HAP-1 (cell line): ENCODE results near the gene MC4R.

Source experiments
- DNase-seq, 2 experiments: peaks; one replicate each; pipeline ENCODE4 v3.0.0-alpha.2; 2016 to 2020; ENCODE audit warnings: low spot score in 2 of 2
- H3K27me3 ChIP-seq: fragments of 250-450 bp; sonication (Bioruptor Pico); 2 replicates; pipeline ENCODE4 v1.5.1; 2020; ENCODE audit warnings: low read depth, mild to moderate bottlenecking, moderate library complexity
- H3K36me3 ChIP-seq: fragments of 250-450 bp; sonication (Bioruptor Pico); replicated peaks from 2 replicates; pipeline ENCODE4 v1.5.1; 2020; ENCODE audit warnings: mild to moderate bottlenecking
- H3K4me1 ChIP-seq: fragments of 250-450 bp; sonication (Bioruptor Pico); 2 replicates; pipeline ENCODE4 v1.5.1; 2020; ENCODE audit warnings: mild to moderate bottlenecking
- H3K4me3 ChIP-seq: fragments of 250-450 bp; sonication (Bioruptor Pico); 2 replicates; pipeline ENCODE4 v1.5.1; 2020; ENCODE audit warnings: mild to moderate bottlenecking, moderate library complexity
- H3K9me3 ChIP-seq: fragments of 250-450 bp; sonication (Bioruptor Pico); 2 replicates; pipeline ENCODE4 v1.5.1; 2020; ENCODE audit warnings: mild to moderate bottlenecking, moderate library complexity
- in situ Hi-C: fragments of 300-500 bp; cut with MboI; formaldehyde crosslinking; loops from 3 replicates; pipeline ENCODE4 v1.14.3; 2020; ENCODE audit warnings: low sequenced_read_pairs, inconsistent platforms, mixed read lengths

The MC4R gene

GRCh38 chr18:60377778-60378469 is 5.3 kb upstream of the MC4R start:
- H3K4me1 ChIP-seq = peaks cover 2% of the 10 kb centered on the region; the same call in 1 of the 2 replicates
- in situ Hi-C loops = no loop called here
- no peaks in the 10 kb centered on the region for H3K36me3 ChIP-seq
- no peak for DNase-seq
- H3K4me3 ChIP-seq = no peak overlapping the region
- H3K27me3 ChIP-seq = no peaks in the 10 kb centered on the region
- no peaks in the 10 kb centered on the region for H3K9me3 ChIP-seq

GRCh38 chr18:60372132-60372531 is 443 bp downstream of the MC4R start:
- Histone ChIP-seq H3K27me3 (no peaks in the 10 kb centered on the region), H3K4me1 (peaks cover 4% of the 10 kb centered on the region; the same call in 1 of the 2 replicates), H3K4me3 (no peak overlapping the region), H3K9me3 (no peaks in the 10 kb centered on the region), H3K36me3 (no peaks in the 10 kb centered on the region)
- in situ Hi-C loops = no loop called here
- DNase-seq = no peak

DNA sequence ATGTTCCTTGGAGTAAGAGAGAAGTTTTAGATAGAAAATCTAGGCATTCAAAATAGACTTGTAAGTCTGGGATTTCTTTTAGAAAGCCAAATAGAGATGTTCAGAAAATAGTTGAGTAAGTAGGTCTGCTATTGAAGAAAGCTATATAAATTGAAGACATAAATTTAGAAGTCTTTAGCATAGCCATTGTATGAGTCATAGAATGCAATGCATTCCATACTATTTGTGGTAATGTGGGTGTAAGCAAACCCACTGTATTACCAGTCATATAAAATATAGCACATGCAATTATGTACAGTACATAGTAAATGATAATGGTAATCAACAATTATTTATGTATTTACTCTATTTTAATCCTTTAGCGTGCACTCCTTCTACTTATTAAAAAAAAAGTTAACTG is 14.1 kb downstream of the MC4R start:
- in situ Hi-C loops = no loop called here
- Histone ChIP-seq H3K36me3 (no peaks in the 10 kb centered on the region), H3K4me1 (no peaks in the 10 kb centered on the region), H3K4me3 (no peak overlapping the region), H3K27me3 (no peaks in the 10 kb centered on the region), H3K9me3 (no peaks in the 10 kb centered on the region)
- no peak for DNase-seq

DNA sequence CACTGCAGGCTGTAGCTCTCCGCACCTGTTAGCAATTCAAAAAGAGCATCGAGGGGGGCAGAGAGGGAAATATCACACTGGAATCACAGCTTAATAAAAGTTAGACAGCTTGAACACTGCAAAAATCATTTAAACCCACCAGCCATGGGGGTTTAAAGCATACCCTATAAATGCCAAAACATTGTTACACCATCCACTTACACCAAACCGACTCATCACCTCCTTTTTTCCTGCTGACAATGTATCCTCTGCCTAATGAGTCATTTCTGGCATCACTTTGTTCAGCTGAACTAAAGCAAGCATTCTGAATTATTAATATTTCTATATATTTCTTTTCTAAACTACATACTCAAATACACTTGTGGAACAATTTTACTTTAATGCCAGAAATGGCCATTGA is 21.6 kb downstream of the MC4R start:
- in situ Hi-C loops = no loop called here
- no peak for DNase-seq
- H3K36me3 ChIP-seq = no peaks in the 10 kb centered on the region
- H3K9me3 ChIP-seq = no peaks in the 10 kb centered on the region
- H3K4me3 ChIP-seq = no peak overlapping the region
- H3K27me3 ChIP-seq = no peaks in the 10 kb centered on the region
- no peaks in the 10 kb centered on the region for H3K4me1 ChIP-seq

GRCh38 chr18:60350150-60350549 is 22.4 kb downstream of the MC4R start:
- Histone ChIP-seq H3K36me3 (no peaks in the 10 kb centered on the region), H3K27me3 (no peaks in the 10 kb centered on the region), H3K9me3 (no peaks in the 10 kb centered on the region), H3K4me3 (no peak overlapping the region), H3K4me1 (no peaks in the 10 kb centered on the region)
- DNase-seq = no peak
- in situ Hi-C loops = no loop called here

- no peak for DNase-seq
- Histone ChIP-seq H3K36me3 (no peaks in the 10 kb centered on the region), H3K27me3 (no peaks in the 10 kb centered on the region), H3K4me1 (peaks cover 2% of the 10 kb centered on the region; the same call in 1 of the 2 replicates), H3K4me3 (no peak overlapping the region), H3K9me3 (no peaks in the 10 kb centered on the region)
- in situ Hi-C loops = no loop called here
Observed at GRCh38 chr18:60347526-60348045, 25.0 kb downstream of the MC4R start.

DNA sequence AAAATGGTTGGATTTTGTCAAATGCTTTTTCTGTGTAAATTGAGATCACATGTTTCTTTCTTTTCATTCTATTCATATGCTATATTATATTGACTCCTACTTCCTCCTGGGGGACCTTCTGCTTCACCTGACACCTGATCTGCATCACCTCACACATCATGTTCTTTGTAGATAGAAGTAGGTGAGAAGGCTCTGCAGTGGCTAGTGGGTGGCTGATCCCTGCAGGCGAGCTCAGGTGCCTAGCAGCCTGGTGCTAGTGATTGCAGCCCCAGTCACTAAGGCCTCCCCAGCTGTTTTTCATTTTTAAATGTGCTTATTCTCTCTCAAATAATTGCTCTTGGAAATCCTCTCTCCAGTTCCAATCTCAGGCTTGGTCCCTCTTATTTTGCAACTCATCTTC is 33.6 kb downstream of the MC4R start:
- in situ Hi-C loops = no loop called here
- Histone ChIP-seq H3K4me3 (no peak overlapping the region), H3K9me3 (0 out of 2 replicates have a peak, but pooled peaks cover 2% of the 10 kb centered on the region), H3K36me3 (no peaks in the 10 kb centered on the region), H3K4me1 (peaks cover 11% of the 10 kb centered on the region), H3K27me3 (no peaks in the 10 kb centered on the region)
- DNase-seq = no peak

- Histone ChIP-seq H3K9me3 (0 out of 2 replicates have a peak, but pooled peaks cover 2% of the 10 kb centered on the region), H3K36me3 (no peaks in the 10 kb centered on the region), H3K4me3 (no peak overlapping the region), H3K27me3 (no peaks in the 10 kb centered on the region), H3K4me1 (no peaks in the 10 kb centered on the region)
- no peak for DNase-seq
- in situ Hi-C loops = no loop called here
Observed at GRCh38 chr18:60331890-60332289, 40.7 kb downstream of the MC4R start.

- H3K4me1 ChIP-seq = no peaks in the 10 kb centered on the region
- in situ Hi-C loops = no loop called here
- no peak overlapping the region for H3K4me3 ChIP-seq
- H3K27me3 ChIP-seq = no peaks in the 10 kb centered on the region
- peaks cover 4% of the 10 kb centered on the region; the same call in 1 of the 2 replicates for H3K9me3 ChIP-seq
- H3K36me3 ChIP-seq = no peaks in the 10 kb centered on the region
- no peak for DNase-seq
Observed at GRCh38 chr18:60329131-60329530, 43.4 kb downstream of the MC4R start.

DNA sequence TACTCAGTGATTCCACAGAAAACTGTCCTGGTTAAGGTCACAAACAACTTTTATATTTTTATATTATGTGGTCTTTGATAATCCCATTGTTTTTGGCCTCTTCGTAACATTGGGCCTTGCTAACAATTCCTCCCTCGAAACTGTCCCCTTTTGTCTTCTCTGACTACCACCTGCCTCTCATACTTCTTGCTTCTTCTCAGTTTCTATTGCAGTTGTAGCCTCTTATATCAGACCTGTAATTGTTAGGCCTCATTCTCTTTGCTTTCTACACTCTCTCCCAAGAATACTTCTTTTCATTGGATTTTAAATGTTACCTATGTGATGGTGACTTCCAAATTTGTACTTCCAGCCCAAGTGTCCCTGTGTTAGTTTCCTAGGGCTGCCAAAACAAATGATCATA is 44.7 kb downstream of the MC4R start:
- H3K27me3 ChIP-seq = no peaks in the 10 kb centered on the region
- no peak overlapping the region for H3K4me3 ChIP-seq
- DNase-seq = no peak
- in situ Hi-C loops = no loop called here
- no peaks in the 10 kb centered on the region for H3K4me1 ChIP-seq
- H3K9me3 ChIP-seq = peaks cover 4% of the 10 kb centered on the region; the same call in 1 of the 2 replicates
- no peaks in the 10 kb centered on the region for H3K36me3 ChIP-seq

GRCh38 chr18:60322591-60322990 is 50.0 kb downstream of the MC4R start:
- no peaks in the 10 kb centered on the region for H3K27me3 ChIP-seq
- H3K9me3 ChIP-seq = peaks cover 6% of the 10 kb centered on the region; the same call in 1 of the 2 replicates
- H3K4me1 ChIP-seq = peaks cover 7% of the 10 kb centered on the region; the same call in 1 of the 2 replicates
- no peak for DNase-seq
- no peaks in the 10 kb centered on the region for H3K36me3 ChIP-seq
- no peak overlapping the region for H3K4me3 ChIP-seq
- in situ Hi-C loops = no loop called here
